HL-60 (cell line): Measurements from ENCODE around the gene AFDN.

Experiments used
- CTCF ChIP-seq: IDR thresholded peaks from one replicate; pipeline ENCODE4 v1.5.1; 2011; ENCODE audit warnings: low read length, control low read depth, inconsistent platforms; ENCODE audit not compliant: insufficient read depth
- GABPA ChIP-seq: IDR thresholded peaks from 2 replicates; pipeline ENCODE4 v1.6.1; 2012; ENCODE audit warnings: low read depth
- POLR2AphosphoS5 ChIP-seq: IDR thresholded peaks from 2 replicates; pipeline ENCODE4 v1.6.1; 2012; ENCODE audit warnings: low read depth
- REST ChIP-seq: IDR thresholded peaks from 2 replicates; pipeline ENCODE4 v1.6.1; 2012; ENCODE audit warnings: low read depth; ENCODE audit not compliant: insufficient replicate concordance

GRCh38 chr6:167920165-167920564 is 93.5 kb downstream of the AFDN start:
- TF ChIP-seq CTCF (no peak), POLR2AphosphoS5 (no peak), GABPA (no peak), REST (no peak)
